22Rv1 (cell line): ENCODE measurements around the gene IL1RN.
A peak's percentile ranks its signal among the peaks of the same experiment; 100 is the strongest.

Source experiments
- H3K27ac ChIP-seq: fragments of 450-650 bp; 2 replicates; pipeline ENCODE4 v1.5.1; 2017
- CTCF ChIP-seq: fragments of 450-650 bp; IDR thresholded peaks from 2 replicates; pipeline ENCODE4 v1.5.1; 2017; ENCODE audit warnings: mild to moderate bottlenecking
- ZFX ChIP-seq: fragments of 450-650 bp; IDR thresholded peaks from 2 replicates; pipeline ENCODE4 v1.6.1; 2017; ENCODE audit warnings: antibody characterized with exemption, borderline replicate concordance

Gene IL1RN

GRCh38 chr2:113138428-113139322 lies 11.3 kb downstream of the IL1RN start:
- H3K27ac ChIP-seq = 0 out of 2 replicates have a peak overlapping the region, but pooled peaks have one; percentile 37
- peak; percentile 89 for TF ChIP-seq CTCF
- TF ChIP-seq ZFX = no peak

GRCh38 chr2:113141451-113141850 lies 14.1 kb downstream of the IL1RN start:
- TF ChIP-seq CTCF (no peak), ZFX (no peak)
- H3K27ac ChIP-seq = no peak overlapping the region

- TF ChIP-seq CTCF (no peak), ZFX (no peak)
- no peak overlapping the region for H3K27ac ChIP-seq
Observed at GRCh38 chr2:113142290-113142689, 14.9 kb downstream of the IL1RN start.

GRCh38 chr2:113144259-113144658 lies 16.9 kb downstream of the IL1RN start:
- TF ChIP-seq CTCF (no peak), ZFX (no peak)
- H3K27ac ChIP-seq = no peak overlapping the region

GRCh38 chr2:113148606-113149552 lies 21.5 kb downstream of the IL1RN start:
- no peak for TF ChIP-seq ZFX
- TF ChIP-seq CTCF = no peak
- peak overlapping the region; percentile 37 for H3K27ac ChIP-seq

GRCh38 chr2:113149553-113150257 lies 22.3 kb downstream of the IL1RN start:
- peak overlapping the region; percentile 37 for H3K27ac ChIP-seq
- TF ChIP-seq CTCF = no peak
- no peak for TF ChIP-seq ZFX
